Measurements from ENCODE around the gene OR1N2. TPM values are rescaled to one million over a fixed set of nuclear protein-coding genes. Genes with fewer than 3 reads are reported as not detected.

Gene OR1N2
- polyA plus RNA-seq, 1 donor: not detected

Other genes with a start within 250 kb of the OR1N2 start
- gene PTGS1, start 182.1 kb upstream of the OR1N2 start, polyA plus RNA-seq (ENCODE audit: insufficient read length): 3.8 TPM
- not detected for gene OR1J1, start 75.2 kb upstream of the OR1N2 start, polyA plus RNA-seq (ENCODE audit: insufficient read length)
- gene OR1J2, start 42.3 kb upstream of the OR1N2 start, polyA plus RNA-seq (ENCODE audit: insufficient read length): not detected
- not detected for gene OR1J4, start 34.0 kb upstream of the OR1N2 start, polyA plus RNA-seq (ENCODE audit: insufficient read length)
- not detected for gene OR1N1, start 25.8 kb upstream of the OR1N2 start, polyA plus RNA-seq (ENCODE audit: insufficient read length)
- 0.12 TPM for gene OR1L8, start 30.3 kb downstream of the OR1N2 start, polyA plus RNA-seq (ENCODE audit: insufficient read length)
- gene OR1Q1, start 61.6 kb downstream of the OR1N2 start, polyA plus RNA-seq (ENCODE audit: insufficient read length): not detected
- not detected for gene OR1B1, start 104.5 kb downstream of the OR1N2 start, polyA plus RNA-seq (ENCODE audit: insufficient read length)
- gene OR1L1, start 108.6 kb downstream of the OR1N2 start, polyA plus RNA-seq (ENCODE audit: insufficient read length): not detected
- not detected for gene OR1L3, start 122.0 kb downstream of the OR1N2 start, polyA plus RNA-seq (ENCODE audit: insufficient read length)
- not detected for gene OR1L4, start 170.9 kb downstream of the OR1N2 start, polyA plus RNA-seq (ENCODE audit: insufficient read length)
- not detected for gene OR1L6, start 189.2 kb downstream of the OR1N2 start, polyA plus RNA-seq (ENCODE audit: insufficient read length)
- not detected for gene OR5C1, start 235.8 kb downstream of the OR1N2 start, polyA plus RNA-seq (ENCODE audit: insufficient read length)
- not detected for gene OR1K1, start 247.0 kb downstream of the OR1N2 start, polyA plus RNA-seq (ENCODE audit: insufficient read length)

All from left kidney (tissue), 1 donor.